Stimulated activated CD8-positive, alpha-beta memory T cell treated with anti-CD3 and anti-CD28 coated beads, Interleukin-4, amount 100 ng/mL, for 24 hours (primary cell): Measurements from ENCODE around the gene LRRC72.

ENCODE experiments used
- DNase-seq: peaks from one replicate; pipeline ENCODE4 v3.0.0-alpha.2; 2020; ENCODE audit warnings: low read depth

Gene LRRC72

DNA sequence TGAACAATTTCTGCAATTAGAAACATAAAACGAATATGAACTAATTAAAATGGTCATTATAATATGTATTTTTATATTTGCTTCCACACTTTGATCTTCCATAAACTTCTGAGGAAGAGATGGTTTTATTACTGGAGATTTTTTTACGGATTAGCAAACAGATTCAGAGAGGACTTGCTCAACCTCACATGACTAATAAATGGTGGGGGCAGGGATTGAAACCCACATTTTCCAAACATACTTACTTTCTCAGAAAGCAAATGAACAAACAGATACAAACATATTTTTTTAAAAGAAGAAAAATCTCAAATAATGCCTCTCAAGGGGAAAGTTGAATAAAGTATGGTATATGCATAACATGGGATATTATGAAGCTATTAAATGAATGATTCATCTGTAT, 100.6 kb downstream of the LRRC72 start:
- no peak for DNase-seq

DNA sequence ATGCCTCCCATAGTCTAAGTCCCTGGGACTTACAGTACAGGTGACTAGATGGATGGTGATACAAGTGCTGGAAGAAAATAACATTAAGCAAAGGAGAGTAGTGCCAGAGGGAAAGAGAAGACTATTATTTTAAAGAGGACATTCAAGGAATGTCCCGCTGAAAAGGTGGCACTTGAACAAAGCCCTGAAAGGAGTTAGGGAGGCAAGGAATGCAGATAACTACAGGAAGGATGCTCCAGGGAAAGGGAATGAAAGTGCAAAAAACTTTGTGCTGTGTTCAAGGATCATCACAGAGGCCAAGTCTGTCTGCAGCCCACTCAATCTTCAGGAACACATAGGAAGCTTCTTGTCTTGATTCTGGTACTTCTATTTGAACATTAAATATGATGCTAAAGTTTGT, 104.0 kb downstream of the LRRC72 start:
- no peak for DNase-seq
